Superior temporal gyrus (tissue), 1 donor: ENCODE measurements around the gene HBA1.
"Not testable (repeated sequence)": the region's sequence is repeated elsewhere in the genome, so short reads cannot be mapped to it uniquely, and the experiment has no call there.

Experiments used
- DNase-seq: peaks from one replicate; pipeline ENCODE4 v3.0.0-alpha.2; 2016; ENCODE audit errors: extremely low spot score

Gene HBA1

GRCh38 chr16:159136-159849, 17.2 kb upstream of the HBA1 start:
- DNase-seq = no peak

- not testable (repeated sequence) for DNase-seq
Measured at GRCh38 chr16:160242-160641, 16.2 kb upstream of the HBA1 start.

- DNase-seq = no peak
Measured at GRCh38 chr16:160691-161190, 15.7 kb upstream of the HBA1 start.

GRCh38 chr16:162271-162991, 14.0 kb upstream of the HBA1 start:
- DNase-seq = no peak

- not testable (repeated sequence) for DNase-seq
Measured at GRCh38 chr16:163139-163538, 13.3 kb upstream of the HBA1 start.

- DNase-seq = not testable (repeated sequence)
Measured at GRCh38 chr16:163696-164095, 12.8 kb upstream of the HBA1 start.

- DNase-seq = not testable (repeated sequence)
Measured at GRCh38 chr16:164134-164823, 12.2 kb upstream of the HBA1 start.

GRCh38 chr16:164827-165538, 11.5 kb upstream of the HBA1 start:
- DNase-seq = no peak

GRCh38 chr16:165539-166374, 10.7 kb upstream of the HBA1 start, which contains the start of gene HBM:
Gene HBM, plus strand, starts transcription at chr16:165978. Its CDS starts 20 bp downstream, at chr16:165998.
- no peak for DNase-seq

- DNase-seq = no peak
Measured at GRCh38 chr16:166375-167121, 9.9 kb upstream of the HBA1 start.

- no peak for DNase-seq
Measured at GRCh38 chr16:167122-167690, 9.3 kb upstream of the HBA1 start.

GRCh38 chr16:168424-168823, 8.1 kb upstream of the HBA1 start:
- no peak for DNase-seq

GRCh38 chr16:169014-169413, 7.5 kb upstream of the HBA1 start:
- no peak for DNase-seq

- DNase-seq = not testable (repeated sequence)
Measured at GRCh38 chr16:170088-170507, 6.4 kb upstream of the HBA1 start.

GRCh38 chr16:170788-171187, 5.7 kb upstream of the HBA1 start:
- no peak for DNase-seq

- DNase-seq = not testable (repeated sequence)
Measured at GRCh38 chr16:172374-172941, 4.0 kb upstream of the HBA1 start, which contains the start of gene HBA2. Gene HBA2, plus strand, starts transcription at chr16:172876. Its CDS starts 37 bp downstream, at chr16:172913.

- not testable (repeated sequence) for DNase-seq
Measured at GRCh38 chr16:173211-173854, 3.1 kb upstream of the HBA1 start.

- DNase-seq = not testable (repeated sequence)
Measured at GRCh38 chr16:173928-174769, 2.3 kb upstream of the HBA1 start.
